ENCODE measurements around the gene GHRH. TPM values are rescaled to one million over a fixed set of nuclear protein-coding genes. Genes with fewer than 3 reads are reported as not detected.

GHRH gene
- total RNA-seq, 1 experiment from 2014 or later = not detected

DNA sequence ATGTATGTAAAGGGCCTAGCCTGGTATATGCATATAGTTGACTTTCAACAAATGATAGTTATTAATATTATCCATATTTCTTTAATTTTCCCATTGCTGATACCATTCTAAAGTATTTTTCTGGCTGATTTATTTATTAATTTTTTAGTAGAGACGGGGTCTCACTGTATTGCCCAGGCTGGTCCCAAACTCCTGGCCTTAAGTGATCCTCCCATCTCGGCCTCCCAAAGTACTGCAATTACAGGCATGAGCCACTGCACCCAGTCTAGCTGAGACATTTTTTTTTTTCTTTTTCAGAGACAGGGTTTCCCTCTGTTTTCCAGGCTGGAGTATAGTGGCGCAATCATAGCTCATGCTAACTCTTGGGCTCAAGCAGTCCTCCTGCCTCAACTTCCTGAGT is 52.4 kb downstream of the GHRH start:
- TF ChIP-seq, protein P1, sequence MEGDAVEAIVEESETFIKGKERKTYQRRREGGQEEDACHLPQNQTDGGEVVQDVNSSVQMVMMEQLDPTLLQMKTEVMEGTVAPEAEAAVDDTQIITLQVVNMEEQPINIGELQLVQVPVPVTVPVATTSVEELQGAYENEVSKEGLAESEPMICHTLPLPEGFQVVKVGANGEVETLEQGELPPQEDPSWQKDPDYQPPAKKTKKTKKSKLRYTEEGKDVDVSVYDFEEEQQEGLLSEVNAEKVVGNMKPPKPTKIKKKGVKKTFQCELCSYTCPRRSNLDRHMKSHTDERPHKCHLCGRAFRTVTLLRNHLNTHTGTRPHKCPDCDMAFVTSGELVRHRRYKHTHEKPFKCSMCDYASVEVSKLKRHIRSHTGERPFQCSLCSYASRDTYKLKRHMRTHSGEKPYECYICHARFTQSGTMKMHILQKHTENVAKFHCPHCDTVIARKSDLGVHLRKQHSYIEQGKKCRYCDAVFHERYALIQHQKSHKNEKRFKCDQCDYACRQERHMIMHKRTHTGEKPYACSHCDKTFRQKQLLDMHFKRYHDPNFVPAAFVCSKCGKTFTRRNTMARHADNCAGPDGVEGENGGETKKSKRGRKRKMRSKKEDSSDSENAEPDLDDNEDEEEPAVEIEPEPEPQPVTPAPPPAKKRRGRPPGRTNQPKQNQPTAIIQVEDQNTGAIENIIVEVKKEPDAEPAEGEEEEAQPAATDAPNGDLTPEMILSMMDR (conservative IDR thresholded peaks at IDR 0.05) = no peak
- no peaks in the 10 kb centered on the region for H3K79me1 ChIP-seq (ENCODE audit: insufficient read depth, low read depth, low read length, poor library complexity, severe bottlenecking)
- H3K23me2 ChIP-seq (ENCODE audit: insufficient read length, low read depth, low read length, poor library complexity, severe bottlenecking) = no peaks in the 10 kb centered on the region
- DNase-seq = no peak
- no peak overlapping the region for H3K27ac ChIP-seq (ENCODE audit: insufficient read length, low read depth, low read length)
- H3K4ac ChIP-seq (ENCODE audit: low read depth, low read length) = no peak overlapping the region
- no peak overlapping the region for H4K8ac ChIP-seq (replicated peaks; ENCODE audit: insufficient read length, low read depth, low read length)
- no peak overlapping the region for H4K91ac ChIP-seq (ENCODE audit: insufficient read length, low read depth, low read length)
- H3K56ac ChIP-seq (ENCODE audit: insufficient read length, low read depth, low read length) = no peak overlapping the region
- no peaks in the 10 kb centered on the region for H4K20me1 ChIP-seq (ENCODE audit: control insufficient read depth, insufficient read depth, insufficient read length)
- H2BK15ac ChIP-seq (ENCODE audit: low read depth, low read length) = no peak overlapping the region
- H2BK5ac ChIP-seq (ENCODE audit: insufficient read length, low read length) = no peak overlapping the region
- Mint-ChIP-seq H3K36me3 (ENCODE audit: insufficient read depth in 1 of 3, low read depth in 3 of 3) (peaks cover 42 to 82% (median 67%) of the 10 kb centered on the region in 3 experiments), H3K27me3 (ENCODE audit: low read depth) (no peaks in the 10 kb centered on the region), H3K27ac (no peak overlapping the region), H3K4me1 (no peaks in the 10 kb centered on the region), H3K4me3 (no peak overlapping the region), H3K9me3 (no peaks in the 10 kb centered on the region)
- no peak overlapping the region for H3K14ac ChIP-seq (ENCODE audit: insufficient read depth, low read length)
- no peak overlapping the region for H2BK120ac ChIP-seq (ENCODE audit: low read depth, low read length, poor library complexity, severe bottlenecking)
- H2AK5ac ChIP-seq (ENCODE audit: insufficient read length, low read length) = no peak overlapping the region
- WGBS (ENCODE audit: extremely low coverage, insufficient read length, low lambda C conversion rate) = no CpG with 5 or more reads among the region's 3 CpGs
- no peak overlapping the region for H2BK20ac ChIP-seq (ENCODE audit: low read depth, low read length, poor library complexity, severe bottlenecking)
- H3K9ac ChIP-seq (ENCODE audit: extremely low read depth, insufficient read length, low read length) = no peak overlapping the region
- no peaks in the 10 kb centered on the region for H3K4me1 ChIP-seq (ENCODE audit: insufficient read depth, low read length)
- H3K27me3 ChIP-seq (ENCODE audit: insufficient read depth, low read length) = no peaks in the 10 kb centered on the region
- H2BK12ac ChIP-seq (ENCODE audit: insufficient read length, low read depth, low read length) = no peak overlapping the region
- H3K9me3 ChIP-seq (ENCODE audit: control insufficient read depth, low read depth, low read length) = no peaks in the 10 kb centered on the region
- no peak overlapping the region for H3K4me2 ChIP-seq (ENCODE audit: insufficient read depth, insufficient read length, low read length)
- no peak overlapping the region for H4K5ac ChIP-seq (ENCODE audit: insufficient read length, low read depth, low read length)
- H2AFZ ChIP-seq (ENCODE audit: low read length) = no peak overlapping the region
- no peak overlapping the region for H3T11ph ChIP-seq (ENCODE audit: low read length)
- H3K18ac ChIP-seq (ENCODE audit: insufficient read length, low read depth, low read length) = no peak overlapping the region
- no peaks in the 10 kb centered on the region for H3K79me2 ChIP-seq (ENCODE audit: insufficient read depth, low read length)
- H3K23ac ChIP-seq (ENCODE audit: insufficient read length, low read depth, low read length) = no peak overlapping the region
